ENCODE data around the gene POU6F2. TPM values are rescaled to one million over a fixed set of nuclear protein-coding genes. Genes with fewer than 3 reads are reported as not detected.

Gene POU6F2
- total RNA-seq, 1 donor from 2014 or later, result 0.24 TPM

Other genes with a start within 250 kb of the POU6F2 start
- 38.6 TPM for gene VPS41, start 68.7 kb upstream of the POU6F2 start, total RNA-seq

Measured in Right ventricle myocardium inferior (tissue), 1 donor.